CD4-positive, alpha-beta memory T cell (primary cell): ENCODE data around the gene VSIG2. TPM values are rescaled to one million over a fixed set of nuclear protein-coding genes. Genes with fewer than 3 reads are reported as not detected.
A peak's percentile ranks its signal among the peaks of the same experiment; 100 is the strongest.

ENCODE experiments used
- CTCF ChIA-PET: fragments of 350-600 bp; sonication (Branson Sonifier 250); formaldehyde crosslinking; loops from one replicate; lab custom pipeline; 2021; ENCODE audit warnings: inconsistent platforms; ENCODE audit not compliant: partially characterized antibody; lab: Charles Lee
- POLR2A ChIA-PET: fragments of 350-600 bp; sonication (Branson Sonifier 250); formaldehyde crosslinking; loops from one replicate; lab custom pipeline; 2021; ENCODE audit not compliant: partially characterized antibody; lab: Charles Lee
- DNase-seq, 5 donors: peaks; one replicate each; pipeline versions ENCODE4 v3.0.0 to v3.0.0-alpha.2; 2020 to 2022; ENCODE audit warnings: mixed read lengths in 1 of 5
- H3K27ac ChIP-seq: one replicate; pipeline ENCODE4 v1.7.0; 2013; ENCODE audit warnings: low read depth, low read length
- H3K27me3 ChIP-seq: 2 replicates; pipeline ENCODE4 v1.7.0; 2013; ENCODE audit warnings: mild to moderate bottlenecking, low read length, moderate library complexity; ENCODE audit not compliant: insufficient read depth
- H3K36me3 ChIP-seq: 2 replicates; pipeline ENCODE4 v1.7.0; 2013; ENCODE audit warnings: mild to moderate bottlenecking, low read length, moderate library complexity; ENCODE audit not compliant: insufficient read depth
- H3K4me1 ChIP-seq: 2 replicates; pipeline ENCODE4 v1.7.0; 2013; ENCODE audit warnings: mild to moderate bottlenecking, low read length, moderate library complexity; ENCODE audit not compliant: insufficient read depth
- H3K4me3 ChIP-seq, 2 donors: one replicate each; pipeline ENCODE4 v1.7.0; 2013; ENCODE audit warnings: low read length in 2 of 2, mild to moderate bottlenecking in 1 of 2
- H3K9me3 ChIP-seq, 2 donors: one replicate each; pipeline ENCODE4 v1.7.0; 2013; ENCODE audit warnings: low read length in 2 of 2, control low read depth in 1 of 2; ENCODE audit not compliant: control insufficient read depth in 1 of 2
- H3K27ac Mint-ChIP-seq, 7 donors: one replicate each; pipeline ENCODE4 v1.8.0; 2020 to 2021; ENCODE audit warnings: mixed read lengths in 7 of 7, mild to moderate bottlenecking in 6 of 7, inconsistent platforms in 3 of 7, moderate library complexity in 3 of 7
- H3K27me3 Mint-ChIP-seq, 2 donors: one replicate each; pipeline ENCODE4 v1.8.0; 2020 to 2021; ENCODE audit warnings: mixed read lengths in 2 of 2
- H3K36me3 Mint-ChIP-seq, 2 donors: one replicate each; pipeline ENCODE4 v1.8.0; 2020 to 2021; ENCODE audit warnings: mixed read lengths in 2 of 2, inconsistent platforms in 1 of 2, mild to moderate bottlenecking in 1 of 2
- H3K4me1 Mint-ChIP-seq, 4 donors: one replicate each; pipeline ENCODE4 v1.8.0; 2020 to 2021; ENCODE audit warnings: mixed read lengths in 4 of 4, mild to moderate bottlenecking in 1 of 4
- H3K4me3 Mint-ChIP-seq, 8 donors: one replicate each; pipeline ENCODE4 v1.8.0; 2020 to 2021; ENCODE audit warnings: mixed read lengths in 8 of 8, mild to moderate bottlenecking in 7 of 8, moderate library complexity in 6 of 8, inconsistent platforms in 3 of 8
- H3K9me3 Mint-ChIP-seq, 8 donors: one replicate each; pipeline ENCODE4 v1.8.0; 2020 to 2021; ENCODE audit warnings: mixed read lengths in 8 of 8, mild to moderate bottlenecking in 5 of 8, inconsistent platforms in 3 of 8, moderate library complexity in 1 of 8
- intact Hi-C: fragments of 100-400 bp; cut with micrococcal nuclease; formaldehyde crosslinking; loops from one replicate; pipeline ENCODE4 v1.15.1; 2023
- polyA plus RNA-seq, 2 donors: library from polyadenylated mRNA; unstranded; fragments of 300-500 nt; fragmentation: Illumina TruSeq; gene quantifications; one replicate each; pipeline ENCODE4 v1.2.3, GENCODE V29; 2021
- total RNA-seq, 2 experiments: library from RNA; stranded (reverse); gene quantifications; one replicate each; pipeline ENCODE4 v1.2.3, GENCODE V29; 2021

VSIG2 gene
- total and polyA plus RNA-seq, 4 experiments from 2014 or later, result 0.39 to 0.87 (median 0.68) TPM

DNA sequence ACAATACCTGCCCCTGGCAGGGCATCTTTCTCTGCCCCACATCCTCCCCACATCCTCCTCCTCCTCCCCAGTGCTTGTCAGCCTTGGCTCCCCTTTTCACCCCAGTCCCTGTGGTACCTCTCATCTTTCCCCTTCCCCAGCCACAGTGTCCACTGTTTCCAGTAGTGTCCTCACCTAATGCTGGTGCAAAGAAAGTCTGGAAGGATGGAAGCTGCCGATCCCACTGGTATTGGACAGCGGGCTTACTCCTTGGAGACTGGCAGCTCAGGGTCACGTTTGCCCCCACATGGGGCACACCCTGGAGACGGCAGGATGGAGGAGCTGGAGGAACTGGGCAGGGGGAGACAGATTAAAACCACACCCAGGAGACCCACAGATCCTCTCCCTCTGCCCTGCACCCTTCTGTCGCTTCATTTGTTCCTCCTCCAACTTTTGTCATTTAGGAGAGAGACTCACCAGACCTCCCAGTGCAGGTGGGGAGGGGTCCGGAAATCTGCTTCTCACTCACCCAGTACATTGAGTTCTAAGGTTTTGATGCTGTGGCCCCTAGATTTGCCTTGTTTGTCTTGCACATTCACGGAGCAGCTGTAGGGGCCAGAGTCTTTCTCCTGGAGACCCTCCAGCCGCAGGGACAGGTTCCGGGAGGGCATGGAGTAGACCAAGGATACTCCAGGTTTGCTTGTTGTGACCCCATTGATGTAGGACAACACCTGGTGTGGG, 4.1 kb upstream of the VSIG2 start:
- H3K27me3 Mint-ChIP-seq, result peaks cover 22 to 30% of the 10 kb centered on the region in 2 donors
- Histone ChIP-seq H3K27ac (no peak overlapping the region), H3K4me1 (peaks cover 25% of the 10 kb centered on the region), H3K36me3 (no peaks in the 10 kb centered on the region), H3K9me3 (no peaks in the 10 kb centered on the region), H3K4me3 (no peak overlapping the region), H3K27me3 (peaks cover 26% of the 10 kb centered on the region)
- no peaks in the 10 kb centered on the region for H3K9me3 Mint-ChIP-seq
- H3K36me3 Mint-ChIP-seq, result no peaks in the 10 kb centered on the region
- peak overlapping the region in 1 of 7 donors; percentile 37 for H3K27ac Mint-ChIP-seq
- POLR2A ChIA-PET, result interaction anchor here (4.5 kb wide), 1 partner anchor 10 kb away, joined by 30 read pairs; no protein-coding TSS in a partner anchor
- no peak for DNase-seq
- CTCF ChIA-PET, result interaction anchor here (0.8 to 4.5 kb wide), 4 partner anchors 8 to 91 kb away, joined by 3 to 41 read pairs (median 4); no protein-coding TSS in a partner anchor
- peaks cover 5 to 33% (median 15%) of the 10 kb centered on the region in 4 donors for H3K4me1 Mint-ChIP-seq
- H3K4me3 Mint-ChIP-seq, result peak overlapping the region in 1 of 8 donors; percentile 33
- intact Hi-C loops, result no loop called here

DNA sequence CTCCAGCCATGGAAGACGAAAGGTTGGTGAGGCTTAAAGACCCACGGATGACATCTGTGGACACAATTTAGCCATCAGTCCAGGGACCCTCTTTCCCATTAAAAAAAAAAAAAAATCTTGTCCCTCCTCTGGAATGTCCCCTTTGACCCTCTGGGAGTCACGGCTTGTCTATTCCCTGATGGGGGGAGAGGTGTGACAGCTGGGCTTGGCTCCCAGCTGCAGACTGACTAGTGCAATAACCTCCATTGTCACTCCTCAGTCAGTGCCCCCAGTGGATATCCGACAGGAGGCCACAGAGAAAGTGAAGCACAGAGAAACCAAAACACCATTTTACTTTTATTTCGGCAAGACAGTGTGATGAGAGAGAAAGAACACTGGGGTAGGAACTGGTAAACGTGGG, 2.7 kb upstream of the VSIG2 start:
- Mint-ChIP-seq H3K27ac (no peak overlapping the region), H3K36me3 (no peaks in the 10 kb centered on the region), H3K4me3 (no peak overlapping the region), H3K4me1 (peaks cover 4 to 27% (median 12%) of the 10 kb centered on the region in 4 donors), H3K9me3 (no peaks in the 10 kb centered on the region), H3K27me3 (peaks cover 22 to 24% of the 10 kb centered on the region in 2 donors)
- Histone ChIP-seq H3K4me3 (no peak overlapping the region), H3K27me3 (peaks cover 12% of the 10 kb centered on the region), H3K9me3 (no peaks in the 10 kb centered on the region), H3K27ac (no peak overlapping the region), H3K4me1 (peaks cover 18% of the 10 kb centered on the region), H3K36me3 (no peaks in the 10 kb centered on the region)
- CTCF ChIA-PET, result interaction anchor here (0.9 to 17.0 kb wide), 4 partner anchors 7 to 86 kb away, joined by 3 to 239 read pairs (median 22); partner anchors contain the start of gene ESAM
- no peak for DNase-seq
- POLR2A ChIA-PET, result interaction anchor here (1.3 to 4.5 kb wide), 2 partner anchors 9 to 10 kb away, joined by 3 to 30 read pairs; no protein-coding TSS in a partner anchor
- intact Hi-C loops, result no loop called here

DNA sequence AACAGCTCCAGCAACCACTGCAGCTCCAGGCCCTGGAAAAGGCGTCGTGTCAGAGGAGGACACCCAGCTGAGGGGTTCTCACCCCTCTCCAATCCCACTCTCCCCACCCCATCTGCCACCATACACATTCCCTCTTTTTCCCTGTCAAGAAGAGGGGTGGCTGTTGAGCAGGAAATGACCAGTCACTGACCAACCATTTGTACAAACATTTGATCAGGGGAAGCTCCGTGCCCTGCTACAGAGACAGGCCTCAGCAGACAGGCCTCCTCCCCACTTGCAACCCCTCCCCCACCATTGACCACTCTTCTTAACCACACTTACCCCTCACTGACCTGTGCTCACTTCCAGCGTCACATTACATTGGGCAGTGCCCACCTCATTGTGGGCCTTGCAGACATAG, 2.3 kb upstream of the VSIG2 start:
- no peak overlapping the region for H3K27ac Mint-ChIP-seq

DNA sequence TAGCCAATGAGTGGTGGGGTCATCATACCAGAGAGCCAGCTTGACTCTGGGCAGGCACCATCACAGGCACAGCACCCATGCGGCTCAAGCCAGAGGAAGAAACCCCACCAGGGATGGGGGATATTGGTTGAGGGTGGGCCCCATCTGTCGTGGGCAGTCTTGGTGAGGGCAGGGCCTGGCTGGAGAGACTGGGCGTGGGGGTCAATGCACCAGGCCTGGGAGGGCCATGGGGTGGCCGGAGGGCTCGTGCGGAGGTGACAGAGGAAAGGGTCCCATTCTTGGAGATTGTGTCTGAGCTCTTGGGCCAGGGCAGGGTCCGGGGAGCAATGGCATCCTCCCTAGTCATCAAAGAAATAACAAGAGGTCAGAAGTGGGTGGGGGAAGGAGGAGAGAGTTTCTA, 1.6 kb upstream of the VSIG2 start:
- Histone ChIP-seq H3K27me3 (peaks cover 3% of the 10 kb centered on the region), H3K9me3 (no peaks in the 10 kb centered on the region), H3K27ac (no peak overlapping the region), H3K4me1 (peaks cover 7% of the 10 kb centered on the region), H3K36me3 (no peaks in the 10 kb centered on the region), H3K4me3 (no peak overlapping the region)
- no peaks in the 10 kb centered on the region for H3K36me3 Mint-ChIP-seq
- intact Hi-C loops, result no loop called here
- H3K4me1 Mint-ChIP-seq, result peaks cover 4 to 27% (median 7%) of the 10 kb centered on the region in 4 donors
- no peak for DNase-seq
- H3K27me3 Mint-ChIP-seq, result peaks cover 22 to 24% of the 10 kb centered on the region in 2 donors
- H3K9me3 Mint-ChIP-seq, result no peaks in the 10 kb centered on the region
- ChIA-PET POLR2A (interaction anchor here (0.9 to 1.3 kb wide), 3 partner anchors 9 to 85 kb away, joined by 3 read pairs; partner anchors contain the start of gene ESAM), CTCF (interaction anchor here (1.5 to 17.0 kb wide), 3 partner anchors 12 to 84 kb away, joined by 3 to 239 read pairs (median 14); partner anchors contain the start of gene ESAM)
- no peak overlapping the region for H3K4me3 Mint-ChIP-seq
- no peak overlapping the region for H3K27ac Mint-ChIP-seq

More for the DNA sequence above, 2.3 kb upstream of the VSIG2 start:
- Mint-ChIP-seq H3K9me3 (no peaks in the 10 kb centered on the region), H3K4me1 (peaks cover 4 to 27% (median 10%) of the 10 kb centered on the region in 4 donors), H3K36me3 (no peaks in the 10 kb centered on the region), H3K27me3 (peaks cover 22 to 24% of the 10 kb centered on the region in 2 donors), H3K4me3 (no peak overlapping the region)
- Histone ChIP-seq H3K9me3 (no peaks in the 10 kb centered on the region), H3K4me3 (no peak overlapping the region), H3K27ac (no peak overlapping the region), H3K36me3 (no peaks in the 10 kb centered on the region), H3K4me1 (peaks cover 14% of the 10 kb centered on the region), H3K27me3 (peaks cover 8% of the 10 kb centered on the region)
- CTCF ChIA-PET, result interaction anchor here (1.2 to 17.0 kb wide), 3 partner anchors 11 to 84 kb away, joined by 3 to 239 read pairs (median 14); partner anchors contain the start of gene ESAM
- DNase-seq, result no peak
- intact Hi-C loops, result no loop called here
- POLR2A ChIA-PET, result interaction anchor here (1.3 kb wide), 1 partner anchor 9 kb away, joined by 3 read pairs; no protein-coding TSS in a partner anchor

DNA sequence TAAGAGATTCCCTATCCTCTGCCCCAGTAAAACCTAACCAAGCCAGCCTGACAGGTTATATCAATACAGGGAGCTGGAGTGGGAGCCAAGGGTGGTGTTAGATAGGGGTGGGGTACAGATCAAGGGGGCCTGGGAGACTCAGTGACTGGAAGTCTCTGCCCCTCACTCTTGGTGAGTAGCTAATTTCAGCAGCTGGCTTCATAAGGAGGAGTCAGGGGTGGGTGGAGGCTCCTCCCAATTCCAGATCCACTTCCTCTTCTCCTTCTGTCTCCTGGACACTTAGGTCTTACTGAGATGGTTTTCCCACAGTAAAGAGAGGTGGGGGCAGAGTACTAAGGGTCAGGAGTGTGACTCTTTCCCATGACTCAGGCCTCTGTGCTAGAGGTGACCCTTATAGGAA, 1.1 kb upstream of the VSIG2 start:
- no peak overlapping the region for H3K4me3 ChIP-seq
- POLR2A ChIA-PET, result interaction anchor here (0.9 to 1.5 kb wide), 3 partner anchors 8 to 84 kb away, joined by 3 to 5 read pairs (median 3); partner anchors contain the start of gene ESAM
- H3K9me3 Mint-ChIP-seq, result no peaks in the 10 kb centered on the region
- no peak overlapping the region for H3K27ac Mint-ChIP-seq
- no peaks in the 10 kb centered on the region for H3K27me3 ChIP-seq
- no peak for DNase-seq
- no peak overlapping the region for H3K4me3 Mint-ChIP-seq
- peaks cover 18 to 20% of the 10 kb centered on the region in 2 donors for H3K27me3 Mint-ChIP-seq
- peaks cover 1 to 26% (median 3%) of the 10 kb centered on the region in 4 donors for H3K4me1 Mint-ChIP-seq
- H3K4me1 ChIP-seq, result peaks cover 3% of the 10 kb centered on the region
- H3K27ac ChIP-seq, result no peak overlapping the region
- no peaks in the 10 kb centered on the region for H3K9me3 ChIP-seq
- H3K36me3 Mint-ChIP-seq, result no peaks in the 10 kb centered on the region
- CTCF ChIA-PET, result interaction anchor here (1.2 to 17.0 kb wide), 4 partner anchors 13 to 83 kb away, joined by 3 to 239 read pairs (median 8); partner anchors contain the start of gene ESAM
- no peaks in the 10 kb centered on the region for H3K36me3 ChIP-seq
- intact Hi-C loops, result no loop called here

DNA sequence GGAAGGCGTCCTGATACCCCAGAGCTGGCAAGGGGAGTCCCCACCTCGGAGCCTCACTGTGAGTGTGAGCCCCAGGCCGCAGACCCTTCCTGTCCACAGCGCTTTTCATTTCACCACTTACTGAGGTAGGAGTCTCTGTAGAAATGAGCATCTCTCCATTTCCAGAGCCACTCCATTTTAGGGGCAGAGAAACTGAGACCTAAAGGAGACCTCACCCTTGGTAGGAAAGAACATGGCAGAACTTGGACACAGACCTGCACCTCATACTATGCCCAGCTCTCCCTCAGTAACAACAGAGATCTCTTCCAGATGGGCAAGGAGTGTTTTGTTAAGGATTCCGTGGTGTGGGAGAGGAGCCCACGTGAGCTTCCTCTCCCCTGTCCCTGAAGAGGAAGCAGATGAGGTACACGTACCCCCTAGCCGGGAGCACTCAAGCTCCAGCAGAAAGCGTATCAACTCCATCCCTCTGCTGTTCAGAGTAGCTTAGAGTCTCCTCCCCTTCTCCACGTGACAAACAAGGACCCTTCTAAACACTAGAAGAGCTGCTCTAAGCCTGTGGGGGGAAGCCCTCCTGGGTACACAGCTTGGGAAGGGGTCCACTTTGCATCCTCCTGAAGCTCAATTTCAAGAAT, 532 bp upstream of the VSIG2 start:
- intact Hi-C loops, result no loop called here
- no peaks in the 10 kb centered on the region for H3K9me3 Mint-ChIP-seq

More for the DNA sequence above, 532 bp upstream of the VSIG2 start:
- no peaks in the 10 kb centered on the region for H3K4me1 ChIP-seq
- no peak overlapping the region for H3K27ac ChIP-seq
- Mint-ChIP-seq H3K4me1 (peaks cover 0 to 23% (median under 1%) of the 10 kb centered on the region in 4 donors), H3K36me3 (no peaks in the 10 kb centered on the region), H3K4me3 (peak overlapping the region in 3 of 8 donors; percentile 36 to 76 (median 43)), H3K27me3 (peaks cover 15% of the 10 kb centered on the region in 2 donors), H3K27ac (peak overlapping the region in 2 of 7 donors; percentile 1 to 57)
- H3K4me3 ChIP-seq, result no peak overlapping the region
- POLR2A ChIA-PET, result interaction anchor here (0.6 to 1.5 kb wide), 7 partner anchors 9 to 84 kb away, joined by 3 to 5 read pairs (median 3); partner anchors contain the start of genes ESAM and MSANTD2
- no peak for DNase-seq
- H3K36me3 ChIP-seq, result no peaks in the 10 kb centered on the region
- H3K27me3 ChIP-seq, result no peaks in the 10 kb centered on the region
- no peaks in the 10 kb centered on the region for H3K9me3 ChIP-seq
- CTCF ChIA-PET, result interaction anchor here (1.2 to 17.0 kb wide), 4 partner anchors 13 to 83 kb away, joined by 3 to 239 read pairs (median 8); partner anchors contain the start of gene ESAM
